ENCODE results near the gene ZNRF2.

GRCh38 chr7:30391806-30392205 is 107.4 kb downstream of the ZNRF2 start:
- no peak for TF ChIP-seq CTCF (IDR thresholded peaks at IDR 0.05)
- no peak for TF ChIP-seq RCOR1 (IDR thresholded peaks at IDR 0.05; ENCODE audit: low read length)
- TF ChIP-seq IRF3 (IDR thresholded peaks at IDR 0.05; ENCODE audit: low read depth, low read length): no peak
- no peak for TF ChIP-seq EZH2phosphoT487 (IDR thresholded peaks at IDR 0.05; ENCODE audit: borderline replicate concordance, low read depth)
- TF ChIP-seq POLR2AphosphoS5 (IDR thresholded peaks at IDR 0.05; ENCODE audit: low read depth, low read length): no peak
- TF ChIP-seq GABPA (IDR thresholded peaks at IDR 0.05; ENCODE audit: low read depth): no peak
- no peak for TF ChIP-seq RAD21 (IDR thresholded peaks at IDR 0.05; ENCODE audit: low read length)
- no peak for TF ChIP-seq ZBTB33 (IDR thresholded peaks at IDR 0.05; ENCODE audit: borderline replicate concordance, low read depth)
- TF ChIP-seq TAF1 (IDR thresholded peaks at IDR 0.05; ENCODE audit: borderline replicate concordance, low read depth, low read length): no peak
- TF ChIP-seq EP300 (IDR thresholded peaks at IDR 0.05; ENCODE audit: borderline replicate concordance in 1 of 2, low read depth in 1 of 2, low read length in 1 of 2): no peak
- no peak for TF ChIP-seq YY1 (IDR thresholded peaks at IDR 0.05; ENCODE audit: low read depth)
- TF ChIP-seq JUND (IDR thresholded peaks at IDR 0.05): no peak
